ENCODE measurements around the gene SLC43A2. TPM values are rescaled to one million over a fixed set of nuclear protein-coding genes. Genes with fewer than 3 reads are reported as not detected.
A peak's percentile ranks its signal among the peaks of the same experiment; 100 is the strongest.

The SLC43A2 gene
- polyA plus RNA-seq, 2 of the 4 experiments (the other 2 are of a cell fraction), result 3.5 to 7.0 TPM

DNA sequence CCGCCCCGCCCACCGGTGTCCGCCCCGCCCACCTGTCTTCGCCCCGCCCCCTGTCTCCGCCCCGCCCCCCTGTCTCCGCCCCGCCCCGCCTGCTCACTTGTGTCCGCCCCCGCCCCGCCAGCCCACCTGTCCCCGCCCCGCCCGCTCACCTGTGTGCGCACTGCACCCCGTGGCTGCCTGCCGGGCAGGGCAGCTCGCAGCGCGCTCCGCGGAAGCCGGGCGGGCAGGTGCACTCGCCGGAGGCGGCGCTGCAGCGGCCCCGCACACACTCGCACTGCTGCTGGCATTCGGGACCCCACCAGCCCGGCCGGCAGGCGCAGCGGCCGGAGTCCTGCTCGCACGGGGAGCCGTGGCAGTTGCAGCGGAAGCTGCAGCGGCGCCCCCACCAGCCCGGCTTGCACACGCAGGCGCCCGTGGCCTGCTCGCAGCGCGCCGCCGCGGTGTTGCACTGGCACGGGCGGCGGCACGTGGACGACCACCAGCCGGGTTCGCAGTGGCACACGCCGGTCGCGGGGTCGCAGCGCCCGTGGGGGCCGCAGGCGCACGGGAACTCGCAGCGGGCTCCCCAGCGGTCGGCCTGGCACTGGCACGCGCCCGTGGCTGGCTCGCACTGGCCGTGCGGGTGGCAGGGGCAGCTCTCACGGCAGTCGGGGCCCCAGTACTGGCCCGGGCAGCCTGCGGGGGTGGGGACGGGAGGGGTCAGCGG is 14.8 kb upstream of the SLC43A2 start:
- POLR2A ChIA-PET, result no interaction called here
- Histone ChIP-seq H3K27ac (peak overlapping the region; percentile 59 to 81; a peak in 5 of 6 replicates), H3K4me1 (peaks cover 30% of the 10 kb centered on the region), H3K4me2 (peak overlapping the region; percentile 100), H3K4me3 (peak overlapping the region; percentile 88), H3K9me3 (no peaks in the 10 kb centered on the region)
- CTCF ChIA-PET, result interaction anchor here (0.7 to 11.7 kb wide), 6 partner anchors 8 to 162 kb away, joined by 3 to 204 read pairs (median 60); partner anchors contain the start of gene SLC43A2
- under 1% methylated on average over 28 of the region's 90 CpGs for WGBS (ENCODE audit: missing lambda C conversion rate)
- ATAC-seq, result peak; percentile 1 to 12; a peak in 2 of 6 replicates
- no peak for FAIRE-seq
- peak in 1 of 2 experiments; percentile 33; a peak in 1 of 5 replicates for TF ChIP-seq JUN (IDR thresholded peaks at IDR 0.05)
- no peak for TF ChIP-seq HOXB13 (CRISPR knock-in tag; IDR thresholded peaks at IDR 0.05; ENCODE audit: low read depth)
- TF ChIP-seq RARB (CRISPR knock-in tag; IDR thresholded peaks at IDR 0.05), result no peak
- TF ChIP-seq, protein P1, sequence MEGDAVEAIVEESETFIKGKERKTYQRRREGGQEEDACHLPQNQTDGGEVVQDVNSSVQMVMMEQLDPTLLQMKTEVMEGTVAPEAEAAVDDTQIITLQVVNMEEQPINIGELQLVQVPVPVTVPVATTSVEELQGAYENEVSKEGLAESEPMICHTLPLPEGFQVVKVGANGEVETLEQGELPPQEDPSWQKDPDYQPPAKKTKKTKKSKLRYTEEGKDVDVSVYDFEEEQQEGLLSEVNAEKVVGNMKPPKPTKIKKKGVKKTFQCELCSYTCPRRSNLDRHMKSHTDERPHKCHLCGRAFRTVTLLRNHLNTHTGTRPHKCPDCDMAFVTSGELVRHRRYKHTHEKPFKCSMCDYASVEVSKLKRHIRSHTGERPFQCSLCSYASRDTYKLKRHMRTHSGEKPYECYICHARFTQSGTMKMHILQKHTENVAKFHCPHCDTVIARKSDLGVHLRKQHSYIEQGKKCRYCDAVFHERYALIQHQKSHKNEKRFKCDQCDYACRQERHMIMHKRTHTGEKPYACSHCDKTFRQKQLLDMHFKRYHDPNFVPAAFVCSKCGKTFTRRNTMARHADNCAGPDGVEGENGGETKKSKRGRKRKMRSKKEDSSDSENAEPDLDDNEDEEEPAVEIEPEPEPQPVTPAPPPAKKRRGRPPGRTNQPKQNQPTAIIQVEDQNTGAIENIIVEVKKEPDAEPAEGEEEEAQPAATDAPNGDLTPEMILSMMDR (IDR thresholded peaks at IDR 0.05), result peak; percentile 33
- peak; percentile 57; the same call in 1 of the 2 replicates for TF ChIP-seq HOXB5 (CRISPR knock-in tag; IDR thresholded peaks at IDR 0.05)
- no peak for TF ChIP-seq BHLHE40 (IDR thresholded peaks at IDR 0.05; ENCODE audit: low read depth, low read length)
- DNase-seq (ENCODE audit: low read depth in 1 of 2, low spot score in 1 of 2), result peak; percentile 49 to 65

- Histone ChIP-seq H3K27ac (no peak overlapping the region), H3K4me2 (no peak overlapping the region), H3K4me3 (no peak overlapping the region), H3K9me3 (no peaks in the 10 kb centered on the region), H3K4me1 (peaks cover 23% of the 10 kb centered on the region)
- peak in 1 of 2 experiments; percentile 50; a peak in 3 of 6 replicates for ATAC-seq
- ChIA-PET POLR2A (interaction anchor here (0.7 kb wide), 2 partner anchors 8 to 12 kb away, joined by 3 to 4 read pairs; partner anchors contain the start of gene SLC43A2), CTCF (interaction anchor here (1.0 to 14.7 kb wide), 8 partner anchors 8 to 82 kb away, joined by 3 to 497 read pairs (median 5); partner anchors contain the start of genes PITPNA, RILP and SLC43A2)
- FAIRE-seq, result no peak
- TF ChIP-seq EP300 (IDR thresholded peaks at IDR 0.05) (no peak), HOXB5 (CRISPR knock-in tag; IDR thresholded peaks at IDR 0.05) (no peak), RAD21 (conservative IDR thresholded peaks at IDR 0.05 in 1 of 2, IDR thresholded peaks at IDR 0.05 in 1 of 2) (no peak), MAX (IDR thresholded peaks at IDR 0.05) (no peak), KDM5A (IDR thresholded peaks at IDR 0.05) (no peak), ATOH8 (CRISPR knock-in tag; IDR thresholded peaks at IDR 0.05; ENCODE audit: low read depth) (no peak), CBX8 (IDR thresholded peaks at IDR 0.05) (no peak), ESRRA (IDR thresholded peaks at IDR 0.05; ENCODE audit: borderline replicate concordance, low read length) (no peak), EHMT2 (IDR thresholded peaks at IDR 0.05; ENCODE audit: low read depth) (no peak), HEYL (CRISPR knock-in tag; IDR thresholded peaks at IDR 0.05) (no peak), ZFP36 (IDR thresholded peaks at IDR 0.05; ENCODE audit: borderline replicate concordance, partially characterized antibody) (no peak), HDAC2 (IDR thresholded peaks at IDR 0.05) (no peak), BCL3 (IDR thresholded peaks at IDR 0.05) (no peak), JUNB (IDR thresholded peaks at IDR 0.05) (no peak), HOXB13 (CRISPR knock-in tag; IDR thresholded peaks at IDR 0.05; ENCODE audit: low read depth) (no peak), POLR2A (IDR thresholded peaks at IDR 0.05; ENCODE audit: low read length) (no peak)
- TF ChIP-seq, protein P1 (IDR thresholded peaks at IDR 0.05), result no peak
- TF ChIP-seq, protein P2, sequence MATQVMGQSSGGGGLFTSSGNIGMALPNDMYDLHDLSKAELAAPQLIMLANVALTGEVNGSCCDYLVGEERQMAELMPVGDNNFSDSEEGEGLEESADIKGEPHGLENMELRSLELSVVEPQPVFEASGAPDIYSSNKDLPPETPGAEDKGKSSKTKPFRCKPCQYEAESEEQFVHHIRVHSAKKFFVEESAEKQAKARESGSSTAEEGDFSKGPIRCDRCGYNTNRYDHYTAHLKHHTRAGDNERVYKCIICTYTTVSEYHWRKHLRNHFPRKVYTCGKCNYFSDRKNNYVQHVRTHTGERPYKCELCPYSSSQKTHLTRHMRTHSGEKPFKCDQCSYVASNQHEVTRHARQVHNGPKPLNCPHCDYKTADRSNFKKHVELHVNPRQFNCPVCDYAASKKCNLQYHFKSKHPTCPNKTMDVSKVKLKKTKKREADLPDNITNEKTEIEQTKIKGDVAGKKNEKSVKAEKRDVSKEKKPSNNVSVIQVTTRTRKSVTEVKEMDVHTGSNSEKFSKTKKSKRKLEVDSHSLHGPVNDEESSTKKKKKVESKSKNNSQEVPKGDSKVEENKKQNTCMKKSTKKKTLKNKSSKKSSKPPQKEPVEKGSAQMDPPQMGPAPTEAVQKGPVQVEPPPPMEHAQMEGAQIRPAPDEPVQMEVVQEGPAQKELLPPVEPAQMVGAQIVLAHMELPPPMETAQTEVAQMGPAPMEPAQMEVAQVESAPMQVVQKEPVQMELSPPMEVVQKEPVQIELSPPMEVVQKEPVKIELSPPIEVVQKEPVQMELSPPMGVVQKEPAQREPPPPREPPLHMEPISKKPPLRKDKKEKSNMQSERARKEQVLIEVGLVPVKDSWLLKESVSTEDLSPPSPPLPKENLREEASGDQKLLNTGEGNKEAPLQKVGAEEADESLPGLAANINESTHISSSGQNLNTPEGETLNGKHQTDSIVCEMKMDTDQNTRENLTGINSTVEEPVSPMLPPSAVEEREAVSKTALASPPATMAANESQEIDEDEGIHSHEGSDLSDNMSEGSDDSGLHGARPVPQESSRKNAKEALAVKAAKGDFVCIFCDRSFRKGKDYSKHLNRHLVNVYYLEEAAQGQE (IDR thresholded peaks at IDR 0.05), result no peak
- TF ChIP-seq, protein P3, sequence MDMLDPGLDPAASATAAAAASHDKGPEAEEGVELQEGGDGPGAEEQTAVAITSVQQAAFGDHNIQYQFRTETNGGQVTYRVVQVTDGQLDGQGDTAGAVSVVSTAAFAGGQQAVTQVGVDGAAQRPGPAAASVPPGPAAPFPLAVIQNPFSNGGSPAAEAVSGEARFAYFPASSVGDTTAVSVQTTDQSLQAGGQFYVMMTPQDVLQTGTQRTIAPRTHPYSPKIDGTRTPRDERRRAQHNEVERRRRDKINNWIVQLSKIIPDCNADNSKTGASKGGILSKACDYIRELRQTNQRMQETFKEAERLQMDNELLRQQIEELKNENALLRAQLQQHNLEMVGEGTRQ (IDR thresholded peaks at IDR 0.05), result no peak
- 67% methylated on average over 12 of the region's 12 CpGs for WGBS (ENCODE audit: missing lambda C conversion rate)
- no peak for DNase-seq (ENCODE audit: low read depth in 1 of 2, low spot score in 1 of 2)
These were observed 12.4 kb upstream of the SLC43A2 start for GRCh38 chr17:1641065-1641403.
